Keratinocyte (primary cell): ENCODE results near the gene MT1E. TPM values are rescaled to one million over a fixed set of nuclear protein-coding genes. Genes with fewer than 3 reads are reported as not detected.

Source experiments
- DNase-seq: peaks from one replicate; pipeline ENCODE4 v3.0.0-alpha.2; 2011; ENCODE audit warnings: low read depth, missing footprints, low spot score
- FAIRE-seq: peaks from 2 replicates; lab custom pipeline; 2011; peaks lifted over from hg19 to GRCh38; lab: Jason Lieb, UNC
- H2AFZ ChIP-seq: 2 replicates; pipeline ENCODE4 v1.6.0; 2012; ENCODE audit warnings: low read length, control low read depth, inconsistent platforms; ENCODE audit not compliant: control insufficient read depth
- H3K27ac ChIP-seq: 2 replicates; pipeline ENCODE4 v1.5.1; 2011; ENCODE audit warnings: low read length; ENCODE audit not compliant: control insufficient read depth, insufficient read depth
- H3K27me3 ChIP-seq: 3 replicates; pipeline ENCODE4 v1.6.0; 2011; ENCODE audit warnings: low read length; ENCODE audit not compliant: control insufficient read depth, insufficient read depth; ENCODE audit errors: extremely low read depth
- H3K36me3 ChIP-seq, 2 experiments: 2 replicates in 1 of 2; 3 replicates in 1 of 2; pipeline ENCODE4 v1.5.1; 2011; ENCODE audit warnings: low read length in 2 of 2, mild to moderate bottlenecking in 1 of 2; ENCODE audit not compliant: control insufficient read depth in 2 of 2, insufficient read depth in 2 of 2; ENCODE audit errors: extremely low read depth in 1 of 2
- H3K4me1 ChIP-seq: 3 replicates; pipeline ENCODE4 v1.5.1; 2011; ENCODE audit warnings: low read length; ENCODE audit not compliant: control insufficient read depth, insufficient read depth; ENCODE audit errors: extremely low read depth
- H3K4me2 ChIP-seq: 3 replicates; pipeline ENCODE4 v1.6.0; 2011; ENCODE audit warnings: low read depth, low read length; ENCODE audit not compliant: control insufficient read depth, insufficient read depth; ENCODE audit errors: extremely low read depth
- H3K4me3 ChIP-seq, 3 experiments: fragments of 200-600 bp in 1 of 3; sonication (generic) in 1 of 3; 2 replicates in 2 of 3; 3 replicates in 1 of 3; pipeline ENCODE4 v1.5.1; 2011 to 2016; ENCODE audit warnings: low read length in 3 of 3, mild to moderate bottlenecking in 3 of 3, control low read depth in 2 of 3, inconsistent platforms in 1 of 3, low read depth in 1 of 3, mixed read lengths in 1 of 3, mixed run types in 1 of 3, moderate library complexity in 1 of 3; ENCODE audit not compliant: control insufficient read depth in 2 of 3, insufficient read depth in 2 of 3; ENCODE audit errors: extremely low read depth in 1 of 3
- H3K79me2 ChIP-seq: 2 replicates; pipeline ENCODE4 v1.6.0; 2012; ENCODE audit warnings: low read length; ENCODE audit not compliant: control insufficient read depth, insufficient read depth
- H3K9ac ChIP-seq: 3 replicates; pipeline ENCODE4 v1.6.0; 2011; ENCODE audit warnings: low read length; ENCODE audit not compliant: control insufficient read depth, insufficient read depth; ENCODE audit errors: extremely low read depth
- H3K9me1 ChIP-seq: 3 replicates; pipeline ENCODE4 v1.6.0; 2011; ENCODE audit warnings: low read length; ENCODE audit not compliant: control insufficient read depth, insufficient read depth; ENCODE audit errors: extremely low read depth
- H3K9me3 ChIP-seq: 2 replicates; pipeline ENCODE4 v1.5.1; 2012; ENCODE audit warnings: low read depth, low read length; ENCODE audit not compliant: control insufficient read depth
- H4K20me1 ChIP-seq: 3 replicates; pipeline ENCODE4 v1.6.0; 2011; ENCODE audit warnings: low read length; ENCODE audit not compliant: control insufficient read depth, insufficient read depth; ENCODE audit errors: extremely low read depth
- CTCF ChIP-seq, 3 experiments: IDR thresholded peaks in 1 of 3; conservative IDR thresholded peaks in 1 of 3; optimal IDR thresholded peaks in 1 of 3; 2 replicates in 2 of 3; 3 replicates in 1 of 3; pipeline versions ENCODE3 to v1.5.1; 2011; ENCODE audit warnings: low read length in 3 of 3, mild to moderate bottlenecking in 3 of 3, moderate library complexity in 2 of 3, control low read depth in 1 of 3, inconsistent platforms in 1 of 3; ENCODE audit not compliant: insufficient read depth in 2 of 3; ENCODE audit errors: extremely low read depth in 1 of 3
- EZH2 ChIP-seq: IDR thresholded peaks from one replicate; pipeline ENCODE4 v1.6.1; 2012; ENCODE audit warnings: inconsistent platforms, mild to moderate bottlenecking, low read length, moderate library complexity
- dilution Hi-C: fragments of 300-500 bp; cut with MboI; formaldehyde crosslinking; loops from one replicate; pipeline ENCODE4 v1.7.0; 2020; ENCODE audit warnings: low sequenced_read_pairs; ENCODE audit not compliant: extremely low pct_ligation_motif_present
- polyA plus RNA-seq, 5 experiments: library from polyadenylated mRNA; depleted of rRNA in 3 of 5; stranded (reverse) in 3 of 5; stranded (forward) in 1 of 5; unstranded in 1 of 5; fragments of >200 nt; gene quantifications; 1 replicate in 1 of 5; 2 replicates in 3 of 5; 3 replicates in 1 of 5; pipeline versions ENCODE4 v1.2.1 to v1.2.3, GENCODE V29; 2011 to 2012; ENCODE audit warnings: missing spikeins in 2 of 5, low read depth in 1 of 5, low replicate concordance in 1 of 5

MT1E gene
- polyA plus RNA-seq, 1 donor (not counting 4 experiments of a cell fraction or from before 2014, with no cell fraction given), result 394 TPM

GRCh38 chr16:56606071-56606475 lies 19.5 kb upstream of the MT1E start:
- no peak for DNase-seq
- H2AFZ ChIP-seq, result no peak overlapping the region
- H3K9me1 ChIP-seq, result no peaks in the 10 kb centered on the region
- dilution Hi-C loops, result no loop called here
- H4K20me1 ChIP-seq, result no peaks in the 10 kb centered on the region
- peak overlapping the region; percentile 79 for H3K9ac ChIP-seq
- H3K4me3 ChIP-seq, result peak overlapping the region in 2 of 3 experiments; percentile 57 to 62
- no peaks in the 10 kb centered on the region for H3K79me2 ChIP-seq
- FAIRE-seq, result peak; percentile 68
- TF ChIP-seq CTCF (optimal IDR thresholded peaks at IDR 0.05 in 1 of 3, IDR thresholded peaks at IDR 0.05 in 1 of 3, conservative IDR thresholded peaks at IDR 0.05 in 1 of 3; ENCODE audit: extremely low read depth in 1 of 3, insufficient read depth in 2 of 3, low read length in 3 of 3) (no peak), EZH2 (no peak)
- H3K4me1 ChIP-seq, result peaks cover 44% of the 10 kb centered on the region
- H3K9me3 ChIP-seq, result no peaks in the 10 kb centered on the region
- H3K27me3 ChIP-seq, result no peaks in the 10 kb centered on the region
- peak overlapping the region; percentile 81 for H3K4me2 ChIP-seq
- H3K27ac ChIP-seq, result peak overlapping the region; percentile 95
- H3K36me3 ChIP-seq, result no peaks in the 10 kb centered on the region

- Histone ChIP-seq H3K36me3 (no peaks in the 10 kb centered on the region), H3K4me1 (peaks cover 49% of the 10 kb centered on the region), H3K4me3 (peak overlapping the region; percentile 13 to 62 (median 57)), H3K79me2 (no peaks in the 10 kb centered on the region), H3K9me3 (no peaks in the 10 kb centered on the region), H3K9me1 (no peaks in the 10 kb centered on the region), H3K27me3 (no peaks in the 10 kb centered on the region), H2AFZ (no peak overlapping the region), H4K20me1 (no peaks in the 10 kb centered on the region), H3K9ac (peak overlapping the region; percentile 79), H3K27ac (peak overlapping the region; percentile 95), H3K4me2 (peak overlapping the region; percentile 81)
- no peak for FAIRE-seq
- dilution Hi-C loops, result no loop called here
- no peak for DNase-seq
- TF ChIP-seq EZH2 (no peak), CTCF (optimal IDR thresholded peaks at IDR 0.05 in 1 of 3, IDR thresholded peaks at IDR 0.05 in 1 of 3, conservative IDR thresholded peaks at IDR 0.05 in 1 of 3; ENCODE audit: extremely low read depth in 1 of 3, insufficient read depth in 2 of 3, low read length in 3 of 3) (no peak)
These were observed 19.0 kb upstream of the MT1E start for GRCh38 chr16:56606476-56607108.
